ENCODE measurements around the gene SH2D2A.

SH2D2A gene

GRCh38 chr1:156808186-156809030 lies 8.2 kb downstream of the SH2D2A start:
- H3K9me3 ChIP-seq (ENCODE audit: control insufficient read depth in 1 of 2, low read length in 2 of 2): no peaks in the 10 kb centered on the region
- H3K36me3 ChIP-seq (ENCODE audit: control insufficient read depth in 1 of 2, insufficient read depth in 2 of 2, low read length in 2 of 2): no peaks in the 10 kb centered on the region
- H3K4me3 ChIP-seq (ENCODE audit: low read depth in 1 of 2, low read length in 2 of 2): no peak overlapping the region
- H3K27ac ChIP-seq (ENCODE audit: low read length): no peak overlapping the region
- no peaks in the 10 kb centered on the region for H3K27me3 ChIP-seq (ENCODE audit: low read depth, low read length)
- peaks cover 6 to 30% of the 10 kb centered on the region in 2 donors for H3K4me1 ChIP-seq (ENCODE audit: control insufficient read depth in 1 of 2, insufficient read depth in 2 of 2, low read length in 2 of 2)

GRCh38 chr1:156807627-156808026 lies 9.0 kb downstream of the SH2D2A start:
- Histone ChIP-seq H3K9me3 (ENCODE audit: control insufficient read depth in 1 of 2, low read length in 2 of 2) (no peaks in the 10 kb centered on the region), H3K27ac (ENCODE audit: low read length) (no peak overlapping the region), H3K36me3 (ENCODE audit: control insufficient read depth in 1 of 2, insufficient read depth in 2 of 2, low read length in 2 of 2) (no peaks in the 10 kb centered on the region), H3K4me1 (ENCODE audit: control insufficient read depth in 1 of 2, insufficient read depth in 2 of 2, low read length in 2 of 2) (peaks cover 6 to 23% of the 10 kb centered on the region in 2 donors), H3K4me3 (ENCODE audit: low read depth in 1 of 2, low read length in 2 of 2) (no peak overlapping the region), H3K27me3 (ENCODE audit: low read depth, low read length) (no peaks in the 10 kb centered on the region)

DNA sequence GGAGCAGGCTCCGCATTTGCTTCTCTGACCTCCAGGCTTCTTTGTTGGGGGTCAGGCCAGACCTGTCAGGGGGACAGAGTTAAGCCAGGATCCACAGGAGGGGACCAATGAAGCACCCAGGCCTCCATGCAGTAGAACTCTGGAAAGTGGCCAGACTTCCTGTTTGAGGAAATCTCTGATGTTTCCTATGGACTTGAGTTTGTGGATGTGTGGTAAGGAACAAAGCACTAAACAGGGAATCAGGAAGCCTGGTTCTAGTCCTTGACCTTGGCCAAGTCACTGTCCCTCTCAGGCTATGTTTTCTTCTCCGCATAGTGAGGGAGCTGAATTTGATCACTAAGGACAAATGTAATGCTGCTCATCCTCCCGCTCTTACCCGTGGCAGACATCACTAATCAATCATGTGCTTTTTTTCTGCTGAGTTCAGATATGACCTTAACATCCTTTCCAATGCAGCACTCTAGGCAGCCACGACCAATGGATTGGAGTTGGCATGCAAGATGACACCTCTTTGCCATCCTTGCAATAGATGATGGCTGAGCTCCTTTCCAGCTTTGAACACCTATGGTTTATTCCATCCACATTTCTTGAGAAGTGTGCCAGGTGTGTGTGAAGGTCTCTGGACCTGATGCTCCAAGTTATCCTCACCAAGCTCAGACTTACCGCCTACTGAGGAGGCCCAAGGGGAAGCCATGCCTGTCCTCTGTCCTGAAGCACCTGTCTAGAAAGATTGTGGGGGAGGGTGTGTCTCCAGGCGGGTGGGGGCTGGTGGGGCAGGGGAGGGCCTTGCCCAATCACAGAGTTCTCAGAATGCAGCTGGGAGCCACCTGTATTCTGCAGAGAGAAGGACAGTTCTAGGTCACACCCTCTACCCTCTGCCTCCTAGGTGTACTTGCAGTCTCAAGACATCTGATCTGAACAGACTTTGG lies 9.9 kb downstream of the SH2D2A start:
- Histone ChIP-seq H3K27me3 (ENCODE audit: low read depth, low read length) (no peaks in the 10 kb centered on the region), H3K4me1 (ENCODE audit: control insufficient read depth in 1 of 2, insufficient read depth in 2 of 2, low read length in 2 of 2) (peaks cover 6 to 22% of the 10 kb centered on the region in 2 donors)

DNA sequence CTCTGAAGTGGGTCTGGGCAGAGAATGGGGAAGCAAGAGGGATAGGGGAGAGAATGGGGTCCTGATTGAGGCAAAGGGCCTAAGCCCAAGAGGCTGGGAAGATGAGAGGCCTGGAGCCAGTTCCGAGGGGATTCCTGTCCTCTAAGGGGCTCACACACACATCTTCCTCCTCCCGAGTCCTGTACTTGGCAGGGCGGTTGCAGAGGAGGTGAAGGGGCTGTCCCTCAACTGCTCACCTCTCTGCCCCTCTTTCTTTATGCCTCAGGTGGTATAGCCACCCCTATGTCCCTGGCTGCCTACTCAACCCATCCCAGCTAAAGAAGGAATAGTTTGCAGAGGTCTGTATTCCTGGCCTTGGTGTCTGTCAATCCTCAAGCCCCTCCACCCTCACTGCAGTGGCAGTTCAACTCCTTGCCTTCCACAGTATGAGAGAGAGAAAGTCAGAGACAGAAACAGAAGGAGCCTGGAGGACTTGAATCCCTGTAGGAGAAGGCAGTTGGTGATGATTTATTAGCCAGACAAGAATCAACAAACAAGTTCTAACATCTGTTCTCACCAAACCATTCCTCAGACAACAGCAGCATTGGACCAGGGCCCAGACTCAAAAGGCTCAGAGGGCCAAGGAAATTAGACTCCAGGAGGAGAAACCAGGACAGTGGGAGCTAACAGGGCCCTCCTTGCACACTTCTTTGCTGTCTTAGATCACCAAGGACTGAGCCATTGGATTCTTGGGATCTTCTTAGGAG lies 10.7 kb downstream of the SH2D2A start:
- no peak overlapping the region for H3K4me3 ChIP-seq (ENCODE audit: low read depth in 1 of 2, low read length in 2 of 2)
- H3K9me3 ChIP-seq (ENCODE audit: control insufficient read depth in 1 of 2, low read length in 2 of 2): no peaks in the 10 kb centered on the region
- peaks cover 6 to 22% of the 10 kb centered on the region in 2 donors for H3K4me1 ChIP-seq (ENCODE audit: control insufficient read depth in 1 of 2, insufficient read depth in 2 of 2, low read length in 2 of 2)
- H3K27me3 ChIP-seq (ENCODE audit: low read depth, low read length): no peaks in the 10 kb centered on the region
- peaks cover 5% of the 10 kb centered on the region in 2 donors for H3K36me3 ChIP-seq (ENCODE audit: control insufficient read depth in 1 of 2, insufficient read depth in 2 of 2, low read length in 2 of 2)
- H3K27ac ChIP-seq (ENCODE audit: low read length): no peak overlapping the region

More for the DNA sequence above, 9.9 kb downstream of the SH2D2A start:
- H3K27ac ChIP-seq (ENCODE audit: low read length): no peak overlapping the region
- H3K4me3 ChIP-seq (ENCODE audit: low read depth in 1 of 2, low read length in 2 of 2): no peak overlapping the region
- no peaks in the 10 kb centered on the region for H3K36me3 ChIP-seq (ENCODE audit: control insufficient read depth in 1 of 2, insufficient read depth in 2 of 2, low read length in 2 of 2)
- H3K9me3 ChIP-seq (ENCODE audit: control insufficient read depth in 1 of 2, low read length in 2 of 2): no peaks in the 10 kb centered on the region

DNA sequence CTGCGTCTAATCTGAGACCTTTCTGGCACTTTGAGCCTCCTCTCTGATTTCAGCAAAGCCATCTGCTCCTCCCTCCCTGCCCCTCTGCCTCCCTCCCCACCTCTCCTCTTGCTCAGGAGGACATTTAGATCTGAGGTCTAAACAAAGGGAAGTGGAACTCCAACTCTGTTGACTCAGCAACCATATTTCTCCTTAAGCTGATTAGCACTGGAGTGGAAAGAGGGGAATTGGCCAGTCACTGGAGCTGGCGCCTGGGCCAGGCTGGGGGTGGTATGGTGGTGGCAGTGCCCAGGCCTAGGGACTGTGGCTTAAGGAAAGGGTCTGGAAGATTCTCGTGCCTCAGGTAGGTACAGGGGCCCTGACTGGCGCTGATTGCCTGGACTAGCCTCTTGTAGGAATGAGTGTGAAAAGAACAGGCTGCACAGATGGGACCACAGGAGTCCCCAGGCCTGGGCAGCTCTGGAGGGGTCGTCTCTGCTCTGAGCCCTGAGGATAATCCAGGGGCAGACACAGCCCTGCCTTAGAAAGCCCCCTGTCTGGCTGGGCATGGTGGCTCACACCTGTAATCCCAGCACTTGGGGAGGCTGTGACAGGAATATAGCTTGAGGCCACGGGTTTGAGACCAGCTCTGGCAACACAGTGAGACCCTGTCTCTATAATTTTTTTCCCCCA lies 11.9 kb downstream of the SH2D2A start:
- H3K4me1 ChIP-seq (ENCODE audit: control insufficient read depth in 1 of 2, insufficient read depth in 2 of 2, low read length in 2 of 2): peaks cover 6 to 27% of the 10 kb centered on the region in 2 donors
- no peaks in the 10 kb centered on the region for H3K27me3 ChIP-seq (ENCODE audit: low read depth, low read length)
- no peaks in the 10 kb centered on the region for H3K9me3 ChIP-seq (ENCODE audit: control insufficient read depth in 1 of 2, low read length in 2 of 2)
- no peak overlapping the region for H3K27ac ChIP-seq (ENCODE audit: low read length)
- H3K36me3 ChIP-seq (ENCODE audit: control insufficient read depth in 1 of 2, insufficient read depth in 2 of 2, low read length in 2 of 2): peaks cover 14 to 18% of the 10 kb centered on the region in 2 donors
- no peak overlapping the region for H3K4me3 ChIP-seq (ENCODE audit: low read depth in 1 of 2, low read length in 2 of 2)

DNA sequence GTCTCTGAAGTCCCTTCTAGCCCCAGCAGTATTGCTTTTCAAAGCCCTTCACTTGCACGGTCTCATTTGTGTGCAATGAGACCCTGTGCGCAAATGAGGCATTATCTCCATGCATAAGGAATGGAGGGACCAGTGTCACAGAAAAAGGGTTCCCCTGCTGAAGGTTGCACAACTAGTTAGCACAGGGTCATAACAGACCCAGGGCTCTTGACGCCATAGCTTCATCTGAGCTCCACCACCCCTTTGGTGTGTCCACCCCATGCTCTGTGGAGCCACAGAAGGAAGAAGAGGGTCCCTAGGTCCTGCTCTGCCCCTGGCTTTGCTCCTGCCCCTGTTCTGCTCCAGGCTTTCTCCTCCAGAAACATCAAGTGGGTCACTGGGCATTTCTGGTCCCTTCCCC lies 12.6 kb downstream of the SH2D2A start:
- peaks cover 14 to 22% of the 10 kb centered on the region in 2 donors for H3K36me3 ChIP-seq (ENCODE audit: control insufficient read depth in 1 of 2, insufficient read depth in 2 of 2, low read length in 2 of 2)
- H3K27me3 ChIP-seq (ENCODE audit: low read depth, low read length): no peaks in the 10 kb centered on the region
- H3K4me1 ChIP-seq (ENCODE audit: control insufficient read depth in 1 of 2, insufficient read depth in 2 of 2, low read length in 2 of 2): peaks cover 6 to 27% of the 10 kb centered on the region in 2 donors
- H3K4me3 ChIP-seq (ENCODE audit: low read depth in 1 of 2, low read length in 2 of 2): no peak overlapping the region
- H3K27ac ChIP-seq (ENCODE audit: low read length): no peak overlapping the region
- H3K9me3 ChIP-seq (ENCODE audit: control insufficient read depth in 1 of 2, low read length in 2 of 2): no peaks in the 10 kb centered on the region

GRCh38 chr1:156803086-156803851 lies 13.4 kb downstream of the SH2D2A start:
- Histone ChIP-seq H3K27ac (ENCODE audit: low read length) (no peak overlapping the region), H3K9me3 (ENCODE audit: control insufficient read depth in 1 of 2, low read length in 2 of 2) (no peaks in the 10 kb centered on the region), H3K4me3 (ENCODE audit: low read depth in 1 of 2, low read length in 2 of 2) (no peak overlapping the region), H3K36me3 (ENCODE audit: control insufficient read depth in 1 of 2, insufficient read depth in 2 of 2, low read length in 2 of 2) (peaks cover 15 to 28% of the 10 kb centered on the region in 2 donors), H3K4me1 (ENCODE audit: control insufficient read depth in 1 of 2, insufficient read depth in 2 of 2, low read length in 2 of 2) (peaks cover 6 to 27% of the 10 kb centered on the region in 2 donors), H3K27me3 (ENCODE audit: low read depth, low read length) (no peaks in the 10 kb centered on the region)

- Histone ChIP-seq H3K4me3 (ENCODE audit: low read depth in 1 of 2, low read length in 2 of 2) (no peak overlapping the region), H3K27ac (ENCODE audit: low read length) (no peak overlapping the region), H3K9me3 (ENCODE audit: control insufficient read depth in 1 of 2, low read length in 2 of 2) (no peaks in the 10 kb centered on the region), H3K36me3 (ENCODE audit: control insufficient read depth in 1 of 2, insufficient read depth in 2 of 2, low read length in 2 of 2) (peaks cover 23 to 36% of the 10 kb centered on the region in 2 donors), H3K27me3 (ENCODE audit: low read depth, low read length) (no peaks in the 10 kb centered on the region), H3K4me1 (ENCODE audit: control insufficient read depth in 1 of 2, insufficient read depth in 2 of 2, low read length in 2 of 2) (peaks cover 6 to 27% of the 10 kb centered on the region in 2 donors)
These were observed 14.2 kb downstream of the SH2D2A start for GRCh38 chr1:156802421-156802935.

- peaks cover 32 to 45% of the 10 kb centered on the region in 2 donors for H3K36me3 ChIP-seq (ENCODE audit: control insufficient read depth in 1 of 2, insufficient read depth in 2 of 2, low read length in 2 of 2)
- no peak overlapping the region for H3K4me3 ChIP-seq (ENCODE audit: low read depth in 1 of 2, low read length in 2 of 2)
- H3K27me3 ChIP-seq (ENCODE audit: low read depth, low read length): no peaks in the 10 kb centered on the region
- H3K27ac ChIP-seq (ENCODE audit: low read length): no peak overlapping the region
- H3K4me1 ChIP-seq (ENCODE audit: control insufficient read depth in 1 of 2, insufficient read depth in 2 of 2, low read length in 2 of 2): peaks cover 6 to 21% of the 10 kb centered on the region in 2 donors
- H3K9me3 ChIP-seq (ENCODE audit: control insufficient read depth in 1 of 2, low read length in 2 of 2): no peaks in the 10 kb centered on the region
These were observed 15.1 kb downstream of the SH2D2A start for GRCh38 chr1:156801409-156802121.
